ENCODE results near the gene TIFAB. TPM values are rescaled to one million over a fixed set of nuclear protein-coding genes. Genes with fewer than 3 reads are reported as not detected.

The TIFAB gene
- total RNA-seq, 1 experiment from 2014 or later = not detected

DNA sequence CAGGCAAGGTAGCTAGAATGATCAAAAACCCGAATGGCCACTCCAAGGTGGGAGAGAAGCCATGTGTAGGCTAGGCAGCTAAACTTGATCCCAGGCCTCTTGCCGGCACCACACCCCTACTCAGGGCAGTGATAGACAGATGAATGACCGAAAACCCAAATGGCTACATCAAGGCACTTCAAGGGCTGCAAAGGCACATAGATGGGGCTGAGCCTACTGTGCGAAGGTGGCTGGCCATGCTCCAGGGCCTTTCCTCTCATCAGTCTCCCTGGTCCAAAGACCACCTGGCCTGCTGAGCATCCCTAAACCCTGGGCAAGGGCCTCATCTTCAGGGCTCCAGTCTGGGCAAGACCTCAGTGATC is 3.7 kb upstream of the TIFAB start:
- Histone ChIP-seq H3K9me3 (ENCODE audit: low read length) (no peaks in the 10 kb centered on the region), H2AFZ (ENCODE audit: low read length) (no peak overlapping the region), H3K4me3 (ENCODE audit: low read length) (no peak overlapping the region), H3K27ac (ENCODE audit: low read length) (no peak overlapping the region), H3K36me3 (ENCODE audit: low read depth, low read length) (no peaks in the 10 kb centered on the region), H3K79me2 (ENCODE audit: low read length) (no peaks in the 10 kb centered on the region), H3K4me1 (ENCODE audit: insufficient read depth, low read length) (peaks cover 9% of the 10 kb centered on the region; the same call in 1 of the 2 replicates), H3K4me2 (ENCODE audit: low read length) (no peak overlapping the region), H3K9ac (ENCODE audit: low read length) (no peak overlapping the region), H3K27me3 (ENCODE audit: low read length) (no peaks in the 10 kb centered on the region), H3K9me2 (replicated peaks; ENCODE audit: low read length) (no peaks in the 10 kb centered on the region), H4K20me1 (ENCODE audit: low read length) (no peaks in the 10 kb centered on the region), H3F3A (ENCODE audit: low read length, unreplicated experiment) (no peaks in the 10 kb centered on the region)
- intact Hi-C loops (cut with micrococcal nuclease) = loop anchor here (10.0 kb wide), 1 partner anchor 379 kb away; the partner anchor contains the start of gene SLC25A48
- no peak for DNase-seq
- BruUV-seq (replicated peaks) = no TSS peak
- TF ChIP-seq, protein P1, sequence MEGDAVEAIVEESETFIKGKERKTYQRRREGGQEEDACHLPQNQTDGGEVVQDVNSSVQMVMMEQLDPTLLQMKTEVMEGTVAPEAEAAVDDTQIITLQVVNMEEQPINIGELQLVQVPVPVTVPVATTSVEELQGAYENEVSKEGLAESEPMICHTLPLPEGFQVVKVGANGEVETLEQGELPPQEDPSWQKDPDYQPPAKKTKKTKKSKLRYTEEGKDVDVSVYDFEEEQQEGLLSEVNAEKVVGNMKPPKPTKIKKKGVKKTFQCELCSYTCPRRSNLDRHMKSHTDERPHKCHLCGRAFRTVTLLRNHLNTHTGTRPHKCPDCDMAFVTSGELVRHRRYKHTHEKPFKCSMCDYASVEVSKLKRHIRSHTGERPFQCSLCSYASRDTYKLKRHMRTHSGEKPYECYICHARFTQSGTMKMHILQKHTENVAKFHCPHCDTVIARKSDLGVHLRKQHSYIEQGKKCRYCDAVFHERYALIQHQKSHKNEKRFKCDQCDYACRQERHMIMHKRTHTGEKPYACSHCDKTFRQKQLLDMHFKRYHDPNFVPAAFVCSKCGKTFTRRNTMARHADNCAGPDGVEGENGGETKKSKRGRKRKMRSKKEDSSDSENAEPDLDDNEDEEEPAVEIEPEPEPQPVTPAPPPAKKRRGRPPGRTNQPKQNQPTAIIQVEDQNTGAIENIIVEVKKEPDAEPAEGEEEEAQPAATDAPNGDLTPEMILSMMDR (conservative IDR thresholded peaks at IDR 0.05; ENCODE audit: low read depth, low read length) = no peak
- no peak for TF ChIP-seq EZH2phosphoT487 (IDR thresholded peaks at IDR 0.05; ENCODE audit: borderline replicate concordance, low read length)
- TF ChIP-seq EZH2 (IDR thresholded peaks at IDR 0.05; ENCODE audit: low read length, unreplicated experiment) = no peak
- ATAC-seq = no peak
- ChIA-PET POLR2A (ENCODE audit: unreplicated experiment) (no interaction called here), CTCF (interaction anchor here (1.4 kb wide), 1 partner anchor 110 kb away, joined by 6 read pairs; no protein-coding TSS in a partner anchor)

DNA sequence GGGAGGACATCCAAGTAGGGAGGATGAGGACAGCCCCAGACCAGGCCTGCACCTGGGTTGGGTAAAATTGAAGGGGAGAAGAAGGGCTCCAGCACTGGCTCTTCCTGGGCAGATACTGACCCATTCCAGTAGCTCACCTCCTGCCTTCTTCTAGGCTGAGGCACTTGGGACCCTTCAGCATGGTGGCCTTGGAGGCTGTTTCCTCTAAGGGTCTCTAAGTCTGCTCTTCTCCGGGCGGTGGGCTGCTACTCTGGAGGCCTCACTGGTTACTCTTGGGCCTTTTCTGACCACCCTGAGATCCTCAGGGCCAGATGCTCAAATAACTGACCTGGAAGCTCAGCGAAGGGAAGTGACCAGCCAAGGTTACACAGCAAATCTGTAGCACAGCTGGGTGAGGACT is 2.8 kb upstream of the TIFAB start:
- DNase-seq = no peak
- CTCF ChIA-PET = no interaction called here
- BruUV-seq (replicated peaks) = no TSS peak

DNA sequence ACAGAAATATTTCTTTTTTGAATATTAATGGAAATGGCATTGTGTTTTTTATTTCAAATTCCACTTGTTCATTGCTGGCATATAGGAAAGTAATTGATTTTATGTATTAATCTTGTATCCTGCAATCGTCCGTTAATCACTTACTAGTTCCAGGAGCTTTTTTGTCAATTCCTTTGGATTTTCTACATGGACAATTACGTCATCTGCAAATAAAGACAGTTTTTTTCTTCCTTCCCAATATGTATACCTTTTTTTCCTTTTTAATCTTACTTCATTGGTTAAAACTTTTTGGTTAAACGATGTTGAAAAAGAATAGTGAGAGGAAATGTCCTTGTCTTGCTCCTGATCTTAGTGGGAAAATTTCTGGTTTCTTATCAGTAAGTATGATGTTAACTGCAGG is 1.5 kb upstream of the TIFAB start:
- no peaks in the 10 kb centered on the region for H3K36me3 ChIP-seq (ENCODE audit: low read depth, low read length)
- H3K27ac ChIP-seq (ENCODE audit: low read length) = no peak overlapping the region
- H3K4me3 ChIP-seq (ENCODE audit: low read length) = no peak overlapping the region
- intact Hi-C loops (cut with micrococcal nuclease) = loop anchor here (10.0 kb wide), 1 partner anchor 381 kb away; the partner anchor contains the start of gene SLC25A48
- H3K9ac ChIP-seq (ENCODE audit: low read length) = no peak overlapping the region
- no peak overlapping the region for H3K4me2 ChIP-seq (ENCODE audit: low read length)
- ChIA-PET POLR2A (ENCODE audit: unreplicated experiment) (no interaction called here), CTCF (no interaction called here)
- H3K4me1 ChIP-seq (ENCODE audit: insufficient read depth, low read length) = peaks cover 5% of the 10 kb centered on the region; the same call in 1 of the 2 replicates
- no peak for TF ChIP-seq EZH2phosphoT487 (IDR thresholded peaks at IDR 0.05; ENCODE audit: borderline replicate concordance, low read length)
- TF ChIP-seq, protein P1 (conservative IDR thresholded peaks at IDR 0.05; ENCODE audit: low read depth, low read length) = no peak
- no peak for TF ChIP-seq EZH2 (IDR thresholded peaks at IDR 0.05; ENCODE audit: low read length, unreplicated experiment)
- no peak for DNase-seq
- no peaks in the 10 kb centered on the region for H4K20me1 ChIP-seq (ENCODE audit: low read length)
- H3K9me3 ChIP-seq (ENCODE audit: low read length) = no peaks in the 10 kb centered on the region
- no peaks in the 10 kb centered on the region for H3K27me3 ChIP-seq (ENCODE audit: low read length)
- BruUV-seq (replicated peaks) = no TSS peak
- H3K79me2 ChIP-seq (ENCODE audit: low read length) = no peaks in the 10 kb centered on the region
- H3K9me2 ChIP-seq (replicated peaks; ENCODE audit: low read length) = no peaks in the 10 kb centered on the region
- no peak overlapping the region for H2AFZ ChIP-seq (ENCODE audit: low read length)
- ATAC-seq = no peak
- H3F3A ChIP-seq (ENCODE audit: low read length, unreplicated experiment) = no peaks in the 10 kb centered on the region

More for the DNA sequence above, 2.8 kb upstream of the TIFAB start:
- ATAC-seq = no peak
- Histone ChIP-seq H3K4me1 (ENCODE audit: insufficient read depth, low read length) (peaks cover 9% of the 10 kb centered on the region; the same call in 1 of the 2 replicates), H3K9ac (ENCODE audit: low read length) (no peak overlapping the region), H3K4me3 (ENCODE audit: low read length) (no peak overlapping the region), H2AFZ (ENCODE audit: low read length) (no peak overlapping the region), H3F3A (ENCODE audit: low read length, unreplicated experiment) (no peaks in the 10 kb centered on the region), H3K79me2 (ENCODE audit: low read length) (no peaks in the 10 kb centered on the region), H3K27ac (ENCODE audit: low read length) (no peak overlapping the region), H3K4me2 (ENCODE audit: low read length) (no peak overlapping the region), H3K9me3 (ENCODE audit: low read length) (no peaks in the 10 kb centered on the region), H3K9me2 (replicated peaks; ENCODE audit: low read length) (no peaks in the 10 kb centered on the region), H3K36me3 (ENCODE audit: low read depth, low read length) (no peaks in the 10 kb centered on the region), H3K27me3 (ENCODE audit: low read length) (no peaks in the 10 kb centered on the region), H4K20me1 (ENCODE audit: low read length) (no peaks in the 10 kb centered on the region)
- POLR2A ChIA-PET (ENCODE audit: unreplicated experiment) = no interaction called here
- TF ChIP-seq EZH2 (IDR thresholded peaks at IDR 0.05; ENCODE audit: low read length, unreplicated experiment) (no peak), EZH2phosphoT487 (IDR thresholded peaks at IDR 0.05; ENCODE audit: borderline replicate concordance, low read length) (no peak)
- TF ChIP-seq, protein P1 (conservative IDR thresholded peaks at IDR 0.05; ENCODE audit: low read depth, low read length) = no peak
- intact Hi-C loops (cut with micrococcal nuclease) = loop anchor here (10.0 kb wide), 1 partner anchor 380 kb away; the partner anchor contains the start of gene SLC25A48
